Suppressor macrophage treated with lipopolysaccharide for 1 hour (primary cell): ENCODE data around the gene FOXP4.

Experiments used
- DNase-seq, 3 donors: peaks; one replicate each; pipeline ENCODE4 v3.0.0-alpha.2; 2020 to 2022

The FOXP4 gene, protein sequence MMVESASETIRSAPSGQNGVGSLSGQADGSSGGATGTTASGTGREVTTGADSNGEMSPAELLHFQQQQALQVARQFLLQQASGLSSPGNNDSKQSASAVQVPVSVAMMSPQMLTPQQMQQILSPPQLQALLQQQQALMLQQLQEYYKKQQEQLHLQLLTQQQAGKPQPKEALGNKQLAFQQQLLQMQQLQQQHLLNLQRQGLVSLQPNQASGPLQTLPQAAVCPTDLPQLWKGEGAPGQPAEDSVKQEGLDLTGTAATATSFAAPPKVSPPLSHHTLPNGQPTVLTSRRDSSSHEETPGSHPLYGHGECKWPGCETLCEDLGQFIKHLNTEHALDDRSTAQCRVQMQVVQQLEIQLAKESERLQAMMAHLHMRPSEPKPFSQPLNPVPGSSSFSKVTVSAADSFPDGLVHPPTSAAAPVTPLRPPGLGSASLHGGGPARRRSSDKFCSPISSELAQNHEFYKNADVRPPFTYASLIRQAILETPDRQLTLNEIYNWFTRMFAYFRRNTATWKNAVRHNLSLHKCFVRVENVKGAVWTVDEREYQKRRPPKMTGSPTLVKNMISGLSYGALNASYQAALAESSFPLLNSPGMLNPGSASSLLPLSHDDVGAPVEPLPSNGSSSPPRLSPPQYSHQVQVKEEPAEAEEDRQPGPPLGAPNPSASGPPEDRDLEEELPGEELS

DNA sequence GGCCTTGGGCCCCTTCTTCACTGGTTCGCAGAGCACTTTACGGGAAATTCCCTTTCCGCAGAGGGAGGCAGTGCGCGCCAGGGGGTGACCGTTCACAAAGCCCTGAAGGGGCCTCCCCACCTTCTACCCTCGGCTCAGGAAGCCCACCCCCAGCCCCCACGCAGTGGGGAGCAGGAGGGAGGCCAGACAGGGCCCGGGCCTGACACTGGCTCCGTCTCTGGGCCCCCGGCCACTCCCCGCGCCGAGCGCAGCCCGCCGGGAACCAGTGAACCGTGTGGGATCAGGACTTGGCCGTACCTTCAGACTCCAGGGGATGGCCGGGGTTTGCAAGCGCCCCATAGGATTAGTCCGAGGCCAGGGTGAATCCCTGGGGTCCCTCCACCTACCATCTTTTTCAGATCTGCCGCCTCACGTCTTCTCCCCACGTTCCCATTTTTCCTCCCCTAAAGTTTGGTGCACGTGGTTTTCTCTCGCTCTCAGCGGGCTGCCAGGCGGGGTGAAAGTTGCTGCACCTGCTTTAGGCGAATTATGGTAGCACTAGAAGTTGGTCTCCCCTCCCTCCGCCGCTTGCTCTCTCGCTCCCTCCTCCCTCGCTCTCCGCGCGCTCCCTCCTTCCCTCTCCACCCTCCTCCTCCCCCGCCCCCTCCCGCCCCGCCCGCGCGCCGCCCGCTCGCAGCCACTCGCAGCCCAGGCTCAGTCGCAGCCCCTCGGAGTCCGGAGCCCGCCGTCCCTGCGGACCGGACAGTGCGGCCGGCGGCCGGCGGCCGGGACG is at the start of gene FOXP4:
FOXP4 (plus strand) TSS at position 679 of the 772 bp plus-strand sequence. CDS start 19,380 bp downstream, outside the sequence.
- DNase-seq = peak; percentile 90 to 93 (median 91)

GRCh38 chr6:41497573-41497972 is 48.6 kb upstream of the FOXP4 start:
- DNase-seq = no peak

DNA sequence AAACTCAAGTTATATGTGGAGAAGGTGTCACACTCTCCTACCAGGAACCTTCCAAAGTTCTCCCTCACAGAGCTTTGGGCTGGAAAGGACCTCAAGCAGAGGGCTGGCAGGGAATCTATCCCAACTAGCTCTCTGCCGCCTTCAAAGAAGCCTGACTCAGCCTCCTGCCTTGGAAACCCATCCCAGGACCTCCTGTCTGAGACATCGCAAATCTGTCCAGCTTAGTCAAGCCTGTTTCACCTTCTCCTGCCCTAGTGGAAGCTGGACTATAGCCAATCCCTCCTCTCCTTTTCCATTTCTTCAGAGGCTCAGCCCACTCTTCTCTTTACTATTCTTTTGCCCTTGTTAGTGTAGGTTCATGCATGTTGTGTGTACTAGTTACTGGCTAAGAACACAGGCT is 48.2 kb upstream of the FOXP4 start:
- DNase-seq = no peak

DNA sequence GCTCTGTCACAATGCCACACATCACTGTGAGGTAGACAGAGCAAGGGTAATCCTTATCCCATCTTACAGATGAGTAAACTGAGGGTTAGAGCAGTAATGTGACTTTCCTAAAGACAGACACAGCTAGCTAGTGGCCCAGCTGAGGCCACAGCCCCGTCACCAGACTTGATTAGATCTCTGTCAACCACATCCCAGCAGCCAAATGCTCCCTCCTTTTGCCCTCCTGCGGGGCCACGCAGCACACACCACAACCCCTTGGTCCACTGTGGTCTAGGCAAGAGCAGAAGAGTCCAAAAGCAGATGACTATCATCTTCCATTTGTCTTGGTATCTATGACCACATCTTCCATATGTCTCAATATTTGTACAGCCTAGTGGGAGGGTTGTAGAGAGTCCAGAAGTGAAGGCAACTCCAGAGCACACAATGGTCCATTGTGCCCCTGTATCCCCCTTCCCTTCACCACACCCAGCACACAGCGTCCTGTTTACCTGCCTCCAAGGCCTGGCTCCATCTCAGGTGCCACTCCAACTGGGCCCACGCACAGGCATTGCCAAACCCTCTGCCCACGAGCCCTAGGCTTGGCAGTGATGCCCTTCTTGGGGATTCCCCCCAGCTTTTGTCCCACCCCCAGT is 47.1 kb upstream of the FOXP4 start:
- no peak for DNase-seq

- no peak for DNase-seq
Measured at GRCh38 chr6:41500561-41500960, 45.6 kb upstream of the FOXP4 start.

DNA sequence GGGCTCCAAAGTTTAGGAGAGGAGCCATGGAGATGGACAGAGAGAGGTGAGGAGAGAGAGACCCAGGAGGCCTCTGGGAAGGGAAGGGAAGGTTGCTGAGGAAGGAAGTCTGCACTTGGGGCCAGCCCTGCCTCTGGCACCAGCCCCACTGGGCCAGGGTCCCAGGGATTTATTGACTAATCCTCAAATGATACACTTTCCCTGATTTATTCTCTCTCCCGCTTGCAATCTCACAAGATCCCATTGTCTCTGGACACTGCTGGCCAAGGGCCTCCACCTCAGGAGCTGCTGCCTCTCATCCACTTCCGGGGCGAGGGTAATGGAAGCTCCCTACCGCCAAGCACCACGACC is 43.6 kb upstream of the FOXP4 start:
- no peak for DNase-seq

DNA sequence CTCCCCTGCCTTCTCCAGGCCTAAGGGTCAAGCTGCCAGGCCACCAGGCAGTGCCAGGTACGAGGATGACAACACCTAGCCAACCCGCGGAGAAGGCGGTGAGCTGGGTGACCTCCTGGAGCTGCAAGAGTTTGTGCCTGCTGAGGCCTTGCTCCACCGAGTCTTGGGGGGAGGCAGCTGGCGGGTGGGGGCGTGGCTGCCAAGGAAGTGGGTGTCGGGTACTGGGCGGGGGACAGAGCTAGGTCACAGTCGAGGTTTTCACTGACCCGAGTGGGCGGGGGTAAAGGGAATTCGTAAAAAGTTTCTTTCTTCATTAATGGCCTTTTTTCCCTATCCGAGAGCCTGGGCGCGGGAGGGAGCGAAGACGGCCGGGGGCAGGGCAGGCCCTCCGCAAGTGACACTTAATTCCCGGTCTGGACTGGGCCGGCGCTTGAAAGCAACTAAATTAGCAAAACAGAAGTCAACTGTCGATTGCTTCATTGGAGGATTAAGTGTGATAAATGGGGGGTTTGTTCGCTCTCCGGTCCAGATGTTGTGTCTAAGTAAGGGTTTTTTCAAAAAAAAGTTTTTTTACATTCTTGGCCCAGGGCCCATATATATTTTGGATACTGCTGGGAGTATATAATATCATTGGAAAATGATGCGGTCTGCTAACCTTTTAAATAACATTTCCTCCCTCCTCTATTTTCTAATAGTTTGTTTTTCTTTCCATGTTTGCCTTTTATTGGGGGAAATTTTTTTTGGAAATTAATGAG is 43.1 kb upstream of the FOXP4 start:
- peak; percentile 31 to 33 (median 32) for DNase-seq

DNA sequence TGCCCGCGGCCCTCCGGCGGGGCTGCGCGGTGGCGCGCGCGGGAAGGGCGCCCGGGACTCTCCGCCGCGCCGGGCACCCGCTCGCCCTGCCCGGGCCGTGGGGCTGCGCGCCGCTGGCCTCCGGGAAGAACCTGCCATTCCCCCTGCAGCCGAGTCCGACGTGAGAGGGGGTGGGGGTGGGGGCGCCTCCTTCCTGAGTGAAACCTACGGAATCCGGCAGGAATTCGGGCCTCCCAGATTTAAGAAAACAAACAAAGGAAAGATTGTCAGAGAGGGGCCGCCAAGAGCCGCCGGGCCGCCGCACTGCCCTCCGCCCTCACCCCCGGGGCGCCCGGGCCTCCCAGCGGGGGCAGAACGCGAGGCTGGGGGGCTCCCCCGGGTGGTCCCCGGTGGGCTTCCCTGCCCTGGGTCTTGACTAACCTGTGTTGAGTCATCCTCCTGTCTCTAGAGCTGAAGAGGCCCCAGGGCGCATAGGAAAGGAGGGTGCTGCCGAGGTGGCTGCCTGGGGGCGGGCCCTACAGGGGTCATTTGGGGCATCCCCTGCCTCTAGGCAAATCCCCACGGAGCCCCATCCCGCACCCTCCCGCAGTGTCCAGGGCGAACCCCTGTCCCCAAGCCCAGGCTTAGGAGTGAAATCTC is 42.2 kb upstream of the FOXP4 start:
- peak in 2 of 3 donors; percentile 13 to 54 for DNase-seq

DNA sequence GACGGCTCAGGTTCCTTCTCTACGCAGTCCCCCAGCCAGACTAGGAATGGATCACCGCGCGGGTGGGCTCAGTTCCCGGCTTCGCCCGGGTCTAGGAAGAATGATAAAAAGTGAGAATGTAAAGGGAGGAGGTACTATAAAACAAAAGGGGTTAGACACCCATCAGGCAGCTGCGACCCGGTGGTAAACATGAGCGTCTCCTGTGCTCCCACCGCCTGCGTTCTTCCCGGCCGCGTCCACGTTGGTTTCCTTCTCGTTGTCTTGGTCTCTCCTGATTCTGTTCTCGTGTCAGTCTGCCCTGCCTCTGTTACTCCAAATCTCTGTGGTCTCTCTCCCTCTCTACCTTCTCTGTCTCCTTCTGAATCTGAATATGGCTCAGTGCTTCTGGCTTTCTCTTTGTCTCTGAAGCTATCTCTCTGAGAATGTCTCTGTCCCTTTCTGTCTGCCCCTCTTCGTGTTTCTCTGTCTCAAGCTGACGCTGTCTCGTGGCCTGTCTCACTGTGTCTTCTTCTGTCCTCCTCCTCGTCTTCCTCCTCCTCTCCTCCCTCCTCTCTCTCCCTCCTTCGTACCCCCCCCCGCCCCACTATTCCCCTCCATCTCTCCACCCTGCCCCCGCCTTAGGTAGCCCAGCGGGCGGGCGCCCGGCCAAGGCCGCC is 41.6 kb upstream of the FOXP4 start:
- DNase-seq = no peak

- DNase-seq = peak in 2 of 3 donors; percentile 16 to 51
Measured at GRCh38 chr6:41505122-41506049, 40.8 kb upstream of the FOXP4 start.

DNA sequence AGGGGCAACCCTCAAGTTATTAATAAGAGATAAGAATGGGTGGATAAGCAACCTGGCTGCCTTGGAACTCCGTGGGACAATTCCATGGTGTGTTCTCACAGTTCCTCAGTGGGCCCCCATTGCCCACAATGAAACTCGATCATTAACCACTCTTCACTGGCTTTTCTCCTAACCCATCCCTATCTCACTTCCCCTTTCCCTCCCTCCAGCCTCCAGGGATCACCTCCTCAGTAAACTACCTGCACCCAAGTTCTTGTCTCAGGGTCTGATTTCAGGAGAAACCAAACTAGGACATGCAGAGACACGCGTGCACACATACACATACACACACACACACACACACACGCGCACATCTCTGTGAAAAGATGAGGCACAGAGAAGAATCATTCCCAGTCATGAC is 37.7 kb upstream of the FOXP4 start:
- DNase-seq = no peak

GRCh38 chr6:41509580-41509979 is 36.6 kb upstream of the FOXP4 start:
- DNase-seq = no peak

DNA sequence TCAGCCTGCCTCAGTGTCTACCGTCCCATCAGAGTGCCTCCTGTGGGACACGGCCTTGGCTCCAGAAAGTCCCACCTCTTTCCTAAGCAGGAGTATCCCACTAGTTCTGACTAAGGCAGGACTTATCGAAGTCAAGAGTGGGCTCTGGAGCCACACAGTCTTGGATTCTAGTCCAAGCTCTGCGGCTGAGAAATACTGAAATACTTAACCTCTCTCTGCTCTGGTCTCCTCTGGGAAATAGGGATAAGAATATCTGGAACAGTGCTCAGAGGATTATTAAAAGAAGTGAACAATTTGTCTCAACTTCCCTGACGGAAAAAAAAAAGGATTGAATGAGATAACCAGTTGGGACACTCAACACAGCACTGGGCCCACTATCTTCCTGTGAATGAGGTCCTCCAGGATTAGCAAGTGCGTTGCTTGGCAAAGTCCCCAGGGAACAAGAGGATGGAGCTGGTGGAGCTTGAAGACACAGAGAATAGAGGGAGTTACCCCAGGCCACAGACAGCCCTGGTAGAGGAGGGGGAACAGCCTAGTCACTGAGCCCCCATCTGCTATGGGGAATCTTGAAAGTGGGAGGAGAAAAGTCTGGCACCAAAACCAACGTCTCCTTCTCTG is 34.6 kb upstream of the FOXP4 start:
- DNase-seq = no peak

- DNase-seq = no peak
Measured at GRCh38 chr6:41512146-41512701, 34.0 kb upstream of the FOXP4 start.

DNA sequence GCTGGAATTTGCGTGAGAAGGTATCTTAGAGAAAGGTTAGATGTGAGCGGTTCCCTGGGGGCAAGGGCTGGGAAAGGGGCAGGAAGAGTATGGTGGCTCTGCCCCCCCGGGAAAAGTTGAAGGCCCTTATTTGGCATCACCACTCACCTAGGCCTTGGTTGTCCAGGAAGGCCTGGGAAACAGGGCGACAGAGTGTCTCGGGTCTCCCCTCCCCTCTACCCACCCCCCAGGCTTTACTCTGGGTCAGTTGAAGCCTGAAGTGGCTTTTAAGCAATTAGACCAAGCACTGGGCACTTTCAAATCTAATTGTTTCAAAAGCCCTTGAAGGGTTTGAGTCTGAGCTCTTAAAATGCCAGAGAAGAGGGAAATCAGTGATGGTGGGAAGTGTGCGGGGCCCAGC is 30.2 kb upstream of the FOXP4 start:
- no peak for DNase-seq

DNA sequence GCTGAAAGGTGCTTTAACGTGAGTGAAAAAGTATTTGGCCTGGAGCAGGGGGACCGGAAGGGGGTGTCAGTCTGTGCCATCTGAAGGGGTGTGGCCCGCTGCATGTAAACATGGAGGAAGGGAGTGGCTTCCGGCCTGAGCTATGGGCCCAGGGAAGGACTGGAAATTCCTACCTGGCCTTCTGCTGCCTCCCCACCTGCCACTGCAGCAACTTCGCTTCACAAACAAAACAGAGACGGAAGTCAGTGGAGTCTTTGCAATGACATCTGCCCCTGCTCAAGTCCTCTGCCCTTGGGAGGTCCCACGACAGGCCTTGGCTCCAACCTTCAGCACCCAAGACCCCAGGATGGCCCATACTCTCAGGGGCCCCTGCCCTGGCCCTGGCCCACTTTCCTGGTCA is 28.1 kb upstream of the FOXP4 start:
- no peak for DNase-seq

DNA sequence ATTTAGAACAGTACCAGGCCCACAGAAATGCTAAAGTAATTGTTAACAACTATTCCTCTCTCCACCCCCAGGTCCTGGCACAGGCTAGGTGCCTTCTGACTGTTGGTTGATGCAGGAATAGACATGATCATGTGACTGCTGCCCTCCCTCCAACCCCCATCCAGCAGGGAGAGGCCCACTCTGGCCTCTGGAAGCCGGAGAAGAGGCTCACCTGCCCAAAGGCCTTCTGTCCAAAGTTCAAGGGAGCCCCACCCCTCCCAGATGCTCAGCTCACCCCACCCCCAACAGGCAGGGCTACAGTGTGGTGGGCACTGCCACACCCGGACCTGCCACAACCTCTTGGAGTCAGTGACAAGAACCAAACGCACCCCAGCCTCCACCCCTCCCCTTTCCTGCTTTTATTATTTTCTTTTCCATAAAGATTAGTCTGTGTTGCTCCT is 26.9 kb upstream of the FOXP4 start:
- no peak for DNase-seq

- DNase-seq = no peak
Measured at GRCh38 chr6:41519745-41520699, 26.2 kb upstream of the FOXP4 start.
